ENCODE measurements around the gene KRT12.

KRT12 gene

DNA sequence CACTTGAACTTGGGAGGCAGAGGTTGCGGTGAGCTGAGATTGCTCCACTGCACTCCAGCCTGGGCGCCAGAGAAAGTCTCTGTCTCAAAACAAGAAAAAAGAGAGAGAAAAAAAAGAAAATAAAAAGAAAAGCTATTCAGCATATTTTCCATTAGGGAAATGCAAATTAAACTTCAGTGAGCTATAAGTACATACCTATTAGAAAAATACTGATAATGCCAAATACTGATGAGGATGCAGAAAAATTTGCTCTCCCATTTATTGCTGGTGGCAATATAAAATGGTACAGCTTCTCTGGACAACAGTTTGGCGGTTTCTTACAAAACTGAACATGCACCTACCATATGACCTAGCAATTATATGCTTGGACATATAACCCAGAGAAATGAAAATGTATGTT lies 54.4 kb downstream of the KRT12 start:
- DNase-seq = no peak
